HEK293 (cell line): ENCODE measurements around the gene IGF2BP2.
A peak's percentile ranks its signal among the peaks of the same experiment; 100 is the strongest.

Experiments
- BCL11A ChIP-seq: fragments of 450-650 bp; formaldehyde crosslinking; IDR thresholded peaks from 2 replicates; pipeline ENCODE4 v1.5.1; 2016; ENCODE audit warnings: low read depth, missing biosample characterization, missing genetic modification characterization
- EGR2 ChIP-seq: fragments of 450-650 bp; formaldehyde crosslinking; IDR thresholded peaks from 2 replicates; pipeline ENCODE4 v1.5.1; 2016; ENCODE audit warnings: low read depth, missing biosample characterization, missing genetic modification characterization
- FEZF1 ChIP-seq: fragments of 450-650 bp; formaldehyde crosslinking; IDR thresholded peaks from 2 replicates; pipeline ENCODE4 v1.5.1; 2016; ENCODE audit warnings: missing biosample characterization, missing genetic modification characterization
- GFI1B ChIP-seq: fragments of 450-650 bp; formaldehyde crosslinking; IDR thresholded peaks from 2 replicates; pipeline ENCODE4 v1.5.1; 2016; ENCODE audit warnings: missing biosample characterization, missing genetic modification characterization
- OSR2 ChIP-seq: fragments of 450-650 bp; formaldehyde crosslinking; IDR thresholded peaks from 2 replicates; pipeline ENCODE4 v1.5.1; 2016; ENCODE audit warnings: missing biosample characterization, missing genetic modification characterization
- PRDM1 ChIP-seq: fragments of 450-650 bp; formaldehyde crosslinking; IDR thresholded peaks from 2 replicates; pipeline ENCODE4; 2016; ENCODE audit warnings: missing biosample characterization, missing genetic modification characterization
- SCRT1 ChIP-seq: fragments of 450-650 bp; formaldehyde crosslinking; IDR thresholded peaks from 2 replicates; pipeline ENCODE4 v1.5.1; 2016; ENCODE audit warnings: missing biosample characterization, missing genetic modification characterization, borderline replicate concordance
- SCRT2 ChIP-seq: fragments of 450-650 bp; formaldehyde crosslinking; IDR thresholded peaks from 2 replicates; pipeline ENCODE4 v1.5.1; 2016; ENCODE audit warnings: missing biosample characterization, missing genetic modification characterization
- SP2 ChIP-seq: fragments of 450-650 bp; formaldehyde crosslinking; IDR thresholded peaks from 2 replicates; pipeline ENCODE4 v1.5.1; 2016; ENCODE audit warnings: missing biosample characterization, missing genetic modification characterization
- ZFP37 ChIP-seq: fragments of 450-650 bp; formaldehyde crosslinking; IDR thresholded peaks from 2 replicates; pipeline ENCODE4 v1.5.1; 2016; ENCODE audit warnings: missing biosample characterization, missing genetic modification characterization
- ZNF10 ChIP-seq: fragments of 450-650 bp; formaldehyde crosslinking; IDR thresholded peaks from 2 replicates; pipeline ENCODE4 v1.5.1; 2017; ENCODE audit warnings: missing biosample characterization, missing genetic modification characterization
- ZNF157 ChIP-seq: fragments of 450-650 bp; formaldehyde crosslinking; IDR thresholded peaks from 2 replicates; pipeline ENCODE4 v1.5.1; 2016; ENCODE audit warnings: missing biosample characterization, missing genetic modification characterization
- ZNF223 ChIP-seq: fragments of 450-650 bp; formaldehyde crosslinking; IDR thresholded peaks from 2 replicates; pipeline ENCODE4 v1.5.1; 2016; ENCODE audit warnings: missing biosample characterization, missing genetic modification characterization
- ZNF335 ChIP-seq: fragments of 450-650 bp; formaldehyde crosslinking; conservative IDR thresholded peaks from 2 replicates; pipeline ENCODE4 v1.5.1; 2016; ENCODE audit warnings: missing biosample characterization, missing genetic modification characterization
- ZNF366 ChIP-seq: fragments of 450-650 bp; formaldehyde crosslinking; conservative IDR thresholded peaks from 2 replicates; pipeline ENCODE4 v1.5.1; 2016; ENCODE audit warnings: missing biosample characterization, missing genetic modification characterization
- ZNF549 ChIP-seq: fragments of 450-650 bp; IDR thresholded peaks from 2 replicates; pipeline ENCODE4 v1.5.1; 2018; ENCODE audit warnings: missing biosample characterization, missing genetic modification characterization, mild to moderate bottlenecking, inconsistent platforms, moderate library complexity
- ZNF596 ChIP-seq: fragments of 450-650 bp; IDR thresholded peaks from 2 replicates; pipeline ENCODE4 v1.5.0; 2018; ENCODE audit warnings: missing biosample characterization, mild to moderate bottlenecking, missing genetic modification characterization, moderate library complexity
- ZNF677 ChIP-seq: fragments of 450-650 bp; IDR thresholded peaks from 2 replicates; pipeline ENCODE4 v1.5.0; 2018; ENCODE audit warnings: missing biosample characterization, mild to moderate bottlenecking, missing genetic modification characterization, moderate library complexity
- ZNF707 ChIP-seq: fragments of 450-650 bp; formaldehyde crosslinking; IDR thresholded peaks from 2 replicates; pipeline ENCODE4 v1.5.1; 2016; ENCODE audit warnings: missing biosample characterization, missing genetic modification characterization
- ZNF747 ChIP-seq: fragments of 450-650 bp; formaldehyde crosslinking; IDR thresholded peaks from 2 replicates; pipeline ENCODE4 v1.5.1; 2016; ENCODE audit warnings: missing biosample characterization, missing genetic modification characterization
- ZNF777 ChIP-seq: fragments of 450-650 bp; formaldehyde crosslinking; IDR thresholded peaks from 2 replicates; pipeline ENCODE4 v1.5.1; 2017; ENCODE audit warnings: missing biosample characterization, missing genetic modification characterization, borderline replicate concordance
- ZNF785 ChIP-seq: fragments of 450-650 bp; formaldehyde crosslinking; IDR thresholded peaks from 2 replicates; pipeline ENCODE4 v1.5.1; 2016; ENCODE audit warnings: missing biosample characterization, missing genetic modification characterization
- ZNF792 ChIP-seq: fragments of 450-650 bp; formaldehyde crosslinking; IDR thresholded peaks from 2 replicates; pipeline ENCODE4 v1.5.1; 2016; ENCODE audit warnings: missing biosample characterization, missing genetic modification characterization
- ZNF837 ChIP-seq: fragments of 450-650 bp; formaldehyde crosslinking; IDR thresholded peaks from 2 replicates; pipeline ENCODE4 v1.5.1; 2016; ENCODE audit warnings: missing biosample characterization, missing genetic modification characterization
- ZXDB ChIP-seq: fragments of 450-650 bp; formaldehyde crosslinking; IDR thresholded peaks from 2 replicates; pipeline ENCODE4 v1.5.1; 2016; ENCODE audit warnings: missing biosample characterization, missing genetic modification characterization
- TF ChIP-seq, protein P1 (sequence below): fragments of 450-650 bp; formaldehyde crosslinking; IDR thresholded peaks from 2 replicates; pipeline ENCODE4 v1.5.1; 2016; ENCODE audit warnings: missing biosample characterization, missing genetic modification characterization
- TF ChIP-seq, protein P2 (sequence below): fragments of 450-650 bp; formaldehyde crosslinking; IDR thresholded peaks from 2 replicates; pipeline ENCODE4 v1.5.1; 2016; ENCODE audit warnings: missing biosample characterization, missing genetic modification characterization
- TF ChIP-seq, protein P3 (sequence below): fragments of 450-650 bp; formaldehyde crosslinking; IDR thresholded peaks from 2 replicates; pipeline ENCODE4 v1.5.1; 2016; ENCODE audit warnings: missing biosample characterization, missing genetic modification characterization
- TF ChIP-seq, protein P4 (sequence below): fragments of 450-650 bp; formaldehyde crosslinking; IDR thresholded peaks from 2 replicates; pipeline ENCODE4 v1.5.1; 2016; ENCODE audit warnings: missing biosample characterization, missing genetic modification characterization
- TF ChIP-seq, protein P5 (sequence below): fragments of 450-650 bp; formaldehyde crosslinking; IDR thresholded peaks from 2 replicates; pipeline ENCODE4 v1.5.1; 2017; ENCODE audit warnings: missing biosample characterization, missing genetic modification characterization
- TF ChIP-seq, protein P6 (sequence below): fragments of 450-650 bp; formaldehyde crosslinking; IDR thresholded peaks from 2 replicates; pipeline ENCODE4 v1.5.1; 2016; ENCODE audit warnings: missing biosample characterization, missing genetic modification characterization

IGF2BP2 gene

DNA sequence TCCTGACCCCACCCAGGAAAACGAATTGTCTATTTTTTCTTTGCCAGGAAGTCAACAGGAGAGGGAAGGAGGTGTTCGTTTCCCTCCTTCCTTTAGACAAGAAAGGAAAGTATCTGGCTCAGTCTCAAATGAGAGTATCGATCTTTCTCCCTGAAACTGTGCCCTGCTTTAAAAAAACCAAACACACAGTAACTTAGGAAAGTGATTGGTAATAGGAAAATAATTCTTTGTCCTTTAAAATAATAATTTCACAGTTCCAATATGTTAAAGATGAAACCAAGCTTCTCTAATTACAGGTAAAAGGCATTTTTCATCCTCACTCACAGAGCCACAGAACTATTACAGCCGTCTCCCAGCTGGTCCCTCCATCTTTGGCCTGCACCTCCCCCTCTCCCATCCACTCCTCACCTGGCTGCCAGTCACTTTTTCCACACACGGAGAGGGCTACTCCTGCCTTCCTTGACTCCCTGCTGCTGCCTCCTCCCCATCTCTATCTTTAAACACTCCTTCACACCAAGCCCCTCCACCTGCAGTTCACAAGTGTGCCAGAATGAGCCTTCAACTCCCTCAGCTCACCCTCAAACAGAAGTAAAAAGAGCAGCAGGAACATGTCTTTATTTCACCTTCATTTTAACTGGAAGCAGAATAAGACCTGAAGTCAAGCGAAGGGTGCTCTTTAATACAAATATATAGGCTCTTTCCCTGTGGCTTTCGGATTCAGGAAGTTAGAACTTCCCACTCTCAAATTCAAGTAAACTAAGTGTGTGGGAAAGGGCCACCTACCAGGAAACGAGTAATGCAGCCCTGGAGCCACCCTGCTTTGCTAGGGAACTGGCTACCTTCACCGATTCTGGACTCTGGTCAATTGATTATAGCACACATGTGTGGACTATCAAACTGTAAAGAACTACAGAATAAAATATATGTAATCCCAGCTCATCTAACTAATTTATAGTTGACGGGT, 122.3 kb downstream of the IGF2BP2 start (continued):
- TF ChIP-seq PRDM1 (tag by site-specific recombination) (peak; percentile 37), FEZF1 (0 out of 2 replicates have a peak, but pooled peaks have one; percentile 16), ZNF747 (tag by site-specific recombination) (no peak), ZNF549 (tag by site-specific recombination) (no peak), SCRT2 (no peak), ZNF792 (tag by site-specific recombination) (no peak), ZNF777 (no peak), SP2 (tag by site-specific recombination) (no peak), SCRT1 (tag by site-specific recombination) (no peak), ZNF837 (no peak), OSR2 (no peak), ZNF677 (tag by site-specific recombination) (no peak), ZXDB (no peak), ZNF335 (tag by site-specific recombination) (no peak), BCL11A (tag by site-specific recombination) (no peak), ZNF707 (tag by site-specific recombination) (no peak), ZNF157 (no peak), ZNF596 (no peak), ZNF785 (tag by site-specific recombination) (no peak), GFI1B (no peak), ZNF10 (tag by site-specific recombination) (no peak), ZNF366 (tag by site-specific recombination) (peak; percentile 42), EGR2 (tag by site-specific recombination) (peak; percentile 48; the same call in 1 of the 2 replicates), ZFP37 (0 out of 2 replicates have a peak, but pooled peaks have one; percentile 37), ZNF223 (tag by site-specific recombination) (no peak)
- TF ChIP-seq, protein P1, sequence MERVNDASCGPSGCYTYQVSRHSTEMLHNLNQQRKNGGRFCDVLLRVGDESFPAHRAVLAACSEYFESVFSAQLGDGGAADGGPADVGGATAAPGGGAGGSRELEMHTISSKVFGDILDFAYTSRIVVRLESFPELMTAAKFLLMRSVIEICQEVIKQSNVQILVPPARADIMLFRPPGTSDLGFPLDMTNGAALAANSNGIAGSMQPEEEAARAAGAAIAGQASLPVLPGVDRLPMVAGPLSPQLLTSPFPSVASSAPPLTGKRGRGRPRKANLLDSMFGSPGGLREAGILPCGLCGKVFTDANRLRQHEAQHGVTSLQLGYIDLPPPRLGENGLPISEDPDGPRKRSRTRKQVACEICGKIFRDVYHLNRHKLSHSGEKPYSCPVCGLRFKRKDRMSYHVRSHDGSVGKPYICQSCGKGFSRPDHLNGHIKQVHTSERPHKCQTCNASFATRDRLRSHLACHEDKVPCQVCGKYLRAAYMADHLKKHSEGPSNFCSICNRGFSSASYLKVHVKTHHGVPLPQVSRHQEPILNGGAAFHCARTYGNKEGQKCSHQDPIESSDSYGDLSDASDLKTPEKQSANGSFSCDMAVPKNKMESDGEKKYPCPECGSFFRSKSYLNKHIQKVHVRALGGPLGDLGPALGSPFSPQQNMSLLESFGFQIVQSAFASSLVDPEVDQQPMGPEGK (tag by site-specific recombination): peak; percentile 29; the same call in 1 of the 2 replicates
- TF ChIP-seq, protein P2, sequence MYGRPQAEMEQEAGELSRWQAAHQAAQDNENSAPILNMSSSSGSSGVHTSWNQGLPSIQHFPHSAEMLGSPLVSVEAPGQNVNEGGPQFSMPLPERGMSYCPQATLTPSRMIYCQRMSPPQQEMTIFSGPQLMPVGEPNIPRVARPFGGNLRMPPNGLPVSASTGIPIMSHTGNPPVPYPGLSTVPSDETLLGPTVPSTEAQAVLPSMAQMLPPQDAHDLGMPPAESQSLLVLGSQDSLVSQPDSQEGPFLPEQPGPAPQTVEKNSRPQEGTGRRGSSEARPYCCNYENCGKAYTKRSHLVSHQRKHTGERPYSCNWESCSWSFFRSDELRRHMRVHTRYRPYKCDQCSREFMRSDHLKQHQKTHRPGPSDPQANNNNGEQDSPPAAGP (tag by site-specific recombination): no peak
- TF ChIP-seq, protein P3, sequence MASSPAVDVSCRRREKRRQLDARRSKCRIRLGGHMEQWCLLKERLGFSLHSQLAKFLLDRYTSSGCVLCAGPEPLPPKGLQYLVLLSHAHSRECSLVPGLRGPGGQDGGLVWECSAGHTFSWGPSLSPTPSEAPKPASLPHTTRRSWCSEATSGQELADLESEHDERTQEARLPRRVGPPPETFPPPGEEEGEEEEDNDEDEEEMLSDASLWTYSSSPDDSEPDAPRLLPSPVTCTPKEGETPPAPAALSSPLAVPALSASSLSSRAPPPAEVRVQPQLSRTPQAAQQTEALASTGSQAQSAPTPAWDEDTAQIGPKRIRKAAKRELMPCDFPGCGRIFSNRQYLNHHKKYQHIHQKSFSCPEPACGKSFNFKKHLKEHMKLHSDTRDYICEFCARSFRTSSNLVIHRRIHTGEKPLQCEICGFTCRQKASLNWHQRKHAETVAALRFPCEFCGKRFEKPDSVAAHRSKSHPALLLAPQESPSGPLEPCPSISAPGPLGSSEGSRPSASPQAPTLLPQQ (tag by site-specific recombination): no peak
- TF ChIP-seq, protein P4, sequence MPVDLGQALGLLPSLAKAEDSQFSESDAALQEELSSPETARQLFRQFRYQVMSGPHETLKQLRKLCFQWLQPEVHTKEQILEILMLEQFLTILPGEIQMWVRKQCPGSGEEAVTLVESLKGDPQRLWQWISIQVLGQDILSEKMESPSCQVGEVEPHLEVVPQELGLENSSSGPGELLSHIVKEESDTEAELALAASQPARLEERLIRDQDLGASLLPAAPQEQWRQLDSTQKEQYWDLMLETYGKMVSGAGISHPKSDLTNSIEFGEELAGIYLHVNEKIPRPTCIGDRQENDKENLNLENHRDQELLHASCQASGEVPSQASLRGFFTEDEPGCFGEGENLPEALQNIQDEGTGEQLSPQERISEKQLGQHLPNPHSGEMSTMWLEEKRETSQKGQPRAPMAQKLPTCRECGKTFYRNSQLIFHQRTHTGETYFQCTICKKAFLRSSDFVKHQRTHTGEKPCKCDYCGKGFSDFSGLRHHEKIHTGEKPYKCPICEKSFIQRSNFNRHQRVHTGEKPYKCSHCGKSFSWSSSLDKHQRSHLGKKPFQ (tag by site-specific recombination): no peak
- TF ChIP-seq, protein P5, sequence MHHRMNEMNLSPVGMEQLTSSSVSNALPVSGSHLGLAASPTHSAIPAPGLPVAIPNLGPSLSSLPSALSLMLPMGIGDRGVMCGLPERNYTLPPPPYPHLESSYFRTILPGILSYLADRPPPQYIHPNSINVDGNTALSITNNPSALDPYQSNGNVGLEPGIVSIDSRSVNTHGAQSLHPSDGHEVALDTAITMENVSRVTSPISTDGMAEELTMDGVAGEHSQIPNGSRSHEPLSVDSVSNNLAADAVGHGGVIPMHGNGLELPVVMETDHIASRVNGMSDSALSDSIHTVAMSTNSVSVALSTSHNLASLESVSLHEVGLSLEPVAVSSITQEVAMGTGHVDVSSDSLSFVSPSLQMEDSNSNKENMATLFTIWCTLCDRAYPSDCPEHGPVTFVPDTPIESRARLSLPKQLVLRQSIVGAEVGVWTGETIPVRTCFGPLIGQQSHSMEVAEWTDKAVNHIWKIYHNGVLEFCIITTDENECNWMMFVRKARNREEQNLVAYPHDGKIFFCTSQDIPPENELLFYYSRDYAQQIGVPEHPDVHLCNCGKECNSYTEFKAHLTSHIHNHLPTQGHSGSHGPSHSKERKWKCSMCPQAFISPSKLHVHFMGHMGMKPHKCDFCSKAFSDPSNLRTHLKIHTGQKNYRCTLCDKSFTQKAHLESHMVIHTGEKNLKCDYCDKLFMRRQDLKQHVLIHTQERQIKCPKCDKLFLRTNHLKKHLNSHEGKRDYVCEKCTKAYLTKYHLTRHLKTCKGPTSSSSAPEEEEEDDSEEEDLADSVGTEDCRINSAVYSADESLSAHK (tag by site-specific recombination): no peak
- TF ChIP-seq, protein P6, sequence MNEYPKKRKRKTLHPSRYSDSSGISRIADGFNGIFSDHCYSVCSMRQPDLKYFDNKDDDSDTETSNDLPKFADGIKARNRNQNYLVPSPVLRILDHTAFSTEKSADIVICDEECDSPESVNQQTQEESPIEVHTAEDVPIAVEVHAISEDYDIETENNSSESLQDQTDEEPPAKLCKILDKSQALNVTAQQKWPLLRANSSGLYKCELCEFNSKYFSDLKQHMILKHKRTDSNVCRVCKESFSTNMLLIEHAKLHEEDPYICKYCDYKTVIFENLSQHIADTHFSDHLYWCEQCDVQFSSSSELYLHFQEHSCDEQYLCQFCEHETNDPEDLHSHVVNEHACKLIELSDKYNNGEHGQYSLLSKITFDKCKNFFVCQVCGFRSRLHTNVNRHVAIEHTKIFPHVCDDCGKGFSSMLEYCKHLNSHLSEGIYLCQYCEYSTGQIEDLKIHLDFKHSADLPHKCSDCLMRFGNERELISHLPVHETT (tag by site-specific recombination): no peak
